T47D (cell line): ENCODE results near the gene RHOBTB3.
A peak's percentile ranks its signal among the peaks of the same experiment; 100 is the strongest.

Experiments used
- DNase-seq, 2 experiments: peaks; one replicate each; pipeline versions ENCODE4 v3.0.0 to v3.0.0-alpha.2; 2011 to 2012; ENCODE audit warnings: low read depth in 1 of 2, low spot score in 1 of 2
- JUND ChIP-seq: IDR thresholded peaks from 2 replicates; pipeline ENCODE4 v1.6.1; 2012; ENCODE audit warnings: low read depth
- in situ Hi-C: cut with HindIII; loops from 2 replicates; pipeline ENCODE4 v1.10.0; 2016; ENCODE audit warnings: low sequenced_read_pairs, low pct_unique_long_range_greater_than_20kb

The RHOBTB3 gene

GRCh38 chr5:95746722-95747679, 15.9 kb downstream of the RHOBTB3 start:
- in situ Hi-C loops, result no loop called here
- no peak for TF ChIP-seq JUND
- DNase-seq, result no peak

GRCh38 chr5:95748133-95748532, 17.0 kb downstream of the RHOBTB3 start:
- no peak for DNase-seq
- in situ Hi-C loops, result no loop called here
- TF ChIP-seq JUND, result no peak

GRCh38 chr5:95754545-95754944, 23.4 kb downstream of the RHOBTB3 start:
- no peak for TF ChIP-seq JUND
- in situ Hi-C loops, result no loop called here

GRCh38 chr5:95759005-95759404, 27.9 kb downstream of the RHOBTB3 start:
- TF ChIP-seq JUND, result no peak
- in situ Hi-C loops, result no loop called here
- no peak for DNase-seq

More at GRCh38 chr5:95754545-95754944, 23.4 kb downstream of the RHOBTB3 start:
- no peak for DNase-seq

GRCh38 chr5:95759634-95760033, 28.5 kb downstream of the RHOBTB3 start:
- peak in 1 of 2 experiments; percentile 70 for DNase-seq
- no peak for TF ChIP-seq JUND
- in situ Hi-C loops, result no loop called here

GRCh38 chr5:95760273-95761191, 29.4 kb downstream of the RHOBTB3 start:
- peak in 1 of 2 experiments; percentile 10 for DNase-seq
- no peak for TF ChIP-seq JUND
- in situ Hi-C loops, result no loop called here

GRCh38 chr5:95761771-95762651, 30.9 kb downstream of the RHOBTB3 start:
- no peak for TF ChIP-seq JUND
- no peak for DNase-seq
- in situ Hi-C loops, result no loop called here

GRCh38 chr5:95762652-95763041, 31.5 kb downstream of the RHOBTB3 start:
- in situ Hi-C loops, result no loop called here
- TF ChIP-seq JUND, result no peak
- no peak for DNase-seq

- DNase-seq, result no peak
- no peak for TF ChIP-seq JUND
- in situ Hi-C loops, result no loop called here
These were observed 32.8 kb downstream of the RHOBTB3 start for GRCh38 chr5:95763941-95764340.

GRCh38 chr5:95768731-95769130, 37.6 kb downstream of the RHOBTB3 start:
- DNase-seq, result no peak
- in situ Hi-C loops, result no loop called here
- TF ChIP-seq JUND, result no peak

GRCh38 chr5:95770830-95771708, 39.9 kb downstream of the RHOBTB3 start:
- TF ChIP-seq JUND, result no peak
- in situ Hi-C loops, result no loop called here
- DNase-seq, result no peak
